ENCODE data around the gene BRD4.

BRD4 gene

DNA sequence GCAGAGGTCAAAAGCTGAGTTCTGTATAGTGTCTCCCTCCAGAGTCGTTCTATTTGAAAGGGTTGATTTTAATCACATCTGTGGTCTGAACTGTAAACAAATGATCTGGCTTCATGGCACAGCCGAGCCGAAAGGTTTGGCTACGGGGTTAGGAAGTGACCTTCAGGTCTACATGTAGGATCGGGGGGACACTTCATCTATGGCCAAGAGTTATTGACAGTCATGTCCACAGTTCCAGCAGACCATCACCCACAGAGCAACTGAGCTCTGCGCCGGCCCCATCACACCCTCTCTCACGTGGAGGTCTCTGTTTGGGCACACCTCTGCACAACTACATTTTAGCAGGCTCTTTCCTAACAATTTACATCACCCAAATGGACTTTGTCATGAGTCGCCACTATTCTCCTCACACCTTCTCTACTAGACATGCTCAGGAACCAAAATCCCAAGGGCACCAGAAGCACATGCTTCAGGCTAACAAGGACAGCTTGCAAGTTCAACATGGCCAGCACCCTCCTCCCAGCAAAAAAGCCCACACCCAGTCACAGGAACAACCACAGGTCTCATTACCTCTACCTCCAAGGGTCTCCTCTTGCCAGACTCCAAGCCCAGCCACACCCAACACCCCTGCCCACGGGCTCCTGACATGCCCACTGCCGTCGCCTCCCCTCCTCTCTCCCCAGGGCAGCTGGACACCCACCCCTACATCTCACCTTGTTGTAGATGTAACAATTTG is 64.0 kb downstream of the BRD4 start:
- in situ Hi-C loops (cut with MboI; ENCODE audit: low sequenced_read_pairs): no loop called here

DNA sequence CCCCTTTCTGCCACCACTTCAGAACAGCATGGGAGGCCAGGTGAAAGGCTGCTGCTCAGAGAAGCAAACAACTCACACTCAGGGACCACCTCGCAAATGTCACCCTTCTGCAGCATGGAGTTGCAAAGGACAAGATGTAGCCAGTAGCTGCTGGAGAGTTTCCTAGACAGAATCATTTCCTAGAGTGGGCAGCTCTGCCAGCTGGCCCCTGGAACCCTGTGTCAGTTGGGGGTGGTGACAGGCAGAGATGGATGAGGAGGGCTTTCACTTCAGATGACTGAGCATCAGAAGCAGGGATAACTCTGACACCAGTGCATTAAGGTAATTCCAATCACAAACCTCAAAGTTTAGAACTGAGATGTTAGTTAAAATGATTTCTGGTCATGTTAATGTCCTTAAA is 65.7 kb downstream of the BRD4 start:
- in situ Hi-C loops (cut with MboI; ENCODE audit: low sequenced_read_pairs): no loop called here

DNA sequence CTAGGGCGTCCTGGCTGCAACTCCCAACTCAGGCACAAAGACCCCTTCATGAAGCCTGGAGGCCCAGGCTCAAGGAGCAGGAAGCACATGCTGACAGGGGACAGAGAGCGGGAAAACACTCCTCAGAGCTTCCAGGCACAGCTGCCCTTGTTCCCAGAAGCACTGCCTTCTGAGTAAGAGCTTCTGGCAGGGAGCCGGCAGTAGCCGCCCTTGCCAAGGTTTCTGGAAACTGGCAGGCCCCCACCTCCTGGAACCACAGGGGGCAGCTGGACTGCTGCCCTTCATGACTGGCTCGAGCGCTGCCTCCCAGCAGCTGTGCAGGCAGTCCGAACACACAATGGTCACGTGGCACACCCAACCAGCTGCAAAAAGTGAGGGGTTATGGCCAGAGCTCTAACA is 66.5 kb downstream of the BRD4 start:
- in situ Hi-C loops (cut with MboI; ENCODE audit: low sequenced_read_pairs): no loop called here

DNA sequence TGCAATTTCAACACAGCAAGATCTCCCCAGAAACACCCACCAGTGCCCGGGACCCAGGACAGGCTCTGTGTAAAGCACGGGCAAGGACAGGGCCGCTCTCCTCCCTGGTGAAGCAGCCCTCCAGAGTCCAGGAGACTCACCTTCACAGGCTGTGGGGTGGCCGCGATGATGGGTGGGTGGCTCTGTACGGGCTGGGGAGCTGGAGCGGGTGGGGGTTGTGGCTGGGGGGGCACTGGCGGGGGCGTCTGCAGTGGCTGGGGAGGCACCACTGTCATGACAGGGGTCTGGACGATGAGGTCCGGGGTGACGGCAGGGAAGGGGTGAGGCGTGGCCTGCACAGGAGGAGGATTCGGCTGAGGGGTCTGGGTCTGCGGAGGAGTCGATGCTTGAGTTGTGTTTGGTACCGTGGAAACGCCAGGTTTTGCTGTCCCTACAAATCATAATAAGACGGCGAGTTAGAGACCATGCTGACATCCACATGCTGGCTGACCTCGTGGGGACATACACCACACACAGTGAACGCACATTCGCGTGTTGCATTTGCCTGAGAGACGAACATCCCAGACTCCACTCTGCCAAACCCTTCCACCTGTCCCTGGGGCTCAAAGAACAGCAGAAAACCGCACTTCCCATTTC is 67.0 kb downstream of the BRD4 start:
- in situ Hi-C loops (cut with MboI; ENCODE audit: low sequenced_read_pairs): no loop called here

DNA sequence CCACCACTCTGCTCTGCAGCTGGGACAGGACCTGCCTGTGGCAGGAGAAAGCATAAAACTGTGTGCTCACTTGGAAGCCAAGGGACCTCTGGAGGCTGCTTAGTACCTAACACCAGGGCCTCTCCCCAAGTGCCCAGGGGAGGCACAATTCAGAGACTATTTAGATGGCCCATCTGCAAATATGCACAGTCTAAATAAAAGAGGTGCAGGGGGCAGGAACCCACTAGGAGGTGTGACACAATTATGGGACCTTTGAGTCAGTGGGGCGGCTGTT is 67.5 kb downstream of the BRD4 start:
- in situ Hi-C loops (cut with MboI; ENCODE audit: low sequenced_read_pairs): no loop called here

DNA sequence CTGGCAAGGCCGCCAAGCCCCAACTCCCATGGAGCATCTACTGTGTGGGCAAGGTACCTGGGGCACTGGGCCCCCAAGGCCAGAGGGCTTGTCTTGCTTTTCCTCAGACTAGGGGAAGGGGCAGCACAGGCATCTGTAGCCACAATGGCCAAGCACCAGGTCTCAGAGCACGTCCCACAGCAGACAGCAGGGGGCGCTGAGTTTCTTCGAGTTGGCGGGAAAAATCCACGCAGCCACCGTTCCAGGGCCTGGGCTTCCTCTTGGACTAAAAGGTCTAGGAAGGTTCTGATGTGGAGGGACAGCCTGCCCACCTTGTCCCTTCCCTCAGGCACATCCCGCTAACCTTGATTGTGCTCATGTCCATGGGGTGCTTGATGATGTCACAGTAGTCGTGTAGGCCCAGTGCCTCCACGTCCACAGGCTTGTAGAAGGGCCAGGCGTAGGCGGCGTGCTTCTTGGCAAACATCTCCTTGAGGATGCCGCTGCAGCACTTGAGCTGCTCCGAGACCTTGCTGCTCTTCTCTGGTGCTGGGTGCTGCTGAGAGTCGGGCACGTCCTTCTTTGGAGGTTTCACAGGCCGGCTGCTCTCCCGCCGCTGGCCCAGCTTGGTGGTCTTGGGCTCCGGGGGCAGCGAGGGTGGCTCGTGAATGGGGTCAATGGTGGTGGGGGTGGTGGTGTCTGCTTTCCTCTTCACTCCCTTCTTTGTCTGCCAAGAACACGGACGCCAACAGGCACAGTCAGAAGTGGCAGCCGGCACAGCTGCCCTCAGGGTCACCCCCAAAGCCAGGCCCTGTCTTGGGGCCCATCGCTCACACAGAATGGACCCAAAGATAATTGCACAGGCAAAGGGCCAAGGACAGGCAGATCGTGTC is 68.0 kb downstream of the BRD4 start:
- in situ Hi-C loops (cut with MboI; ENCODE audit: low sequenced_read_pairs): no loop called here

DNA sequence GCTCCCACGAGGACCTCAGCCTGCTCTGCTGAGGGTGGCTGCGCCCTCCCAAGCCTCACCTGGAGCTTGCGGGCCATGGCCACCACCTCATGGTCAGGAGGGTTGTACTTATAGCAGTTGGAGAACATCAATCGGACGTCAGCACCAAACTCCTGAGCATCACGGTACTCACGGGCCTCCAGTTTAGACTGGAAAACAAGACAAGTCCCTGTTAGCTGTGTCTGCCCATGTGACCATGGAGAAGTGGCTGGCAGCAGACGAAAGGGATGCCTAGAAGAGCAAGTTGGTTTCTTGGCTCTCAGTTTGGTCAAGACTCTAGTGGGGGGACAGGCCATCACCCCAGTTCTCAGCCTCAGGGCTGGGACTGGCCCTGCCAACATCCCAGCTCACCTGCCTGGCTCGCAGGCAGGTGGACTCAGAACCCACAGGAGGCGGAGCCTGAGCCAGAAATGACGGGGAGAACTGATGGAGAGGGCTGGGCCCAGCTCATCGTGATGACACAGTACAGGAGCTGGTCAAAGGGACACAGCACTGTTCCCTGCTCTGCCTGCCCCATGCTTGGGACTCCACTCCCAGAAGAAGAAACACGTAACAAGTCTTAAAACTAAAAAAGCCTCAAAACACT is 68.9 kb downstream of the BRD4 start:
- in situ Hi-C loops (cut with MboI; ENCODE audit: low sequenced_read_pairs): no loop called here

DNA sequence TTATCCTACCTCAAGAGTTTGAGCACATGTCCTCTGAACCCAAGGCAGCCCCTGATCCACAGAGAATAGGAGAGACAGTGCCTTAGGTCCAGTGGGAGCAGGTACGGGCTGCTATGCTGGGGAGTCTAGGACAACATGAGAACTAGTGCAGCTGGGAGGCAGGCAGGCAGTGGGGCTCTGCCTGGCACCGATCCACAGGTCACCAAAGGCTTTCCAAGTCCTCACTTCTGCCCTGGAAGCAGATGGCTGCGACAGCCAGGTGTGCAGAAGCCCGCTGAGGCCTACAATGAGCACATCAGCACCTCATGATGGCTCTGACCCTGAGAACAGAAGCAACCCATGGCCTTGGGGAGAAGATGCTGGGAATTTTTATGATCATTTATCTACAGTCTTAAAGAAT is 70.3 kb downstream of the BRD4 start:
- in situ Hi-C loops (cut with MboI; ENCODE audit: low sequenced_read_pairs): no loop called here

DNA sequence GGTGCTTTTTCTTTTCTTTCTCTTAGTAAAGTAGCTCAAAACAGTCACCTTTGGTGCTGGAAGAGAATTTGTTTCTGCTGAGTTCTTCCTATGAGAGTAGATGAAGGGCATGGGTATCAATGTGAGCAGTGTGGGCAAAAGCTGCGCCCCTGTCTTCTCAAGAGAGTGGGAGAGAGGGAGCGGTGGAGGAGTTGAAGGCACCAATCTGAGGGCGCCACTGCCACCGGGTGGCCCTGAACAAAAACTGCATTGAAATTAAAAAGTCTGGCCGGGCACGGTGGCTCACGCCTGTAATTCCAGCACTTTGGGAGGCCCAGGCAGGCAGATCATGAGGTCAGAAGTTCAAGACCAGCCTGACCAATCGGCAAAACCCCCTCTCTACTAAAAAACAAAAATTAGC is 71.4 kb downstream of the BRD4 start:
- in situ Hi-C loops (cut with MboI; ENCODE audit: low sequenced_read_pairs): no loop called here

DNA sequence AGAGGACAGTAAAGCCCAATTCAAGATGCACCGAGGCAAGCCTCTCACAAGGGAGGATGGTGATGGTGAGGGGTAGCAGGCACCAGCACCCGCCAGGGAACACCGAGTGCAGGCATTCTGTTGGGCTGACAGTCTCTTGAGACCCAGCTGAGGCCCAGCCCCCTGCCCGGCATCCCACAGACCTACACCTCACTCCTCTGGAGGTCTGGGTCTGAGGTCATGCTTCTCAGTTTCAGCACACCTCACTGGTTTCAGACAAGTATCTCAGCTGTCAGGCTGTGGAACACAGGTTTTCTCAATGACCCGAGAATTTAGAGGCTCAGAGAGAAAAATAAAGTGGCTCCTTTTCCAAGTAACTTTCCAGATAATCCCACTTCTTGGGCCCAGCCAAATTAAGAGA is 72.4 kb downstream of the BRD4 start:
- in situ Hi-C loops (cut with MboI; ENCODE audit: low sequenced_read_pairs): loop anchor here (10.0 kb wide), 2 partner anchors 85 to 295 kb away; no protein-coding TSS in a partner anchor

DNA sequence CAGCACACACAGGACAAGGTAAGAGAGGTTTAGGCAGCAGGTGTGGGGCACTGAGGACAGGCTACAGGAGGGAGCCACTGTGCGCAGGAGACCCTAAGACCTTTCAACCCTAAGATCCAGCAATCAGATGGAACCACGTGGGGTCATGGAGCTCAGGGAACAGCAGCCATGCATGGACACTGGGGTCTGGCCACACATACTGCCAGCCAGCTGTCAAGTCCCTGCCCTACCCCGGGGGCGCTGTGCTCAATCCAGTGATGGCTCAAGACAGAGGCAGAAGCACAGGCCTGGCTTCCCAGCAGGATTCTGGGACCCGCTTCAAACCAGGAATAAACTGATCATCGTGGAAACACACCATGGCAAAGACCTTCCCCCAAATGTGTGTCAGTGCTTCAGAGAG is 74.6 kb downstream of the BRD4 start:
- in situ Hi-C loops (cut with MboI; ENCODE audit: low sequenced_read_pairs): loop anchor here (10.0 kb wide), 2 partner anchors 83 to 297 kb away; no protein-coding TSS in a partner anchor

DNA sequence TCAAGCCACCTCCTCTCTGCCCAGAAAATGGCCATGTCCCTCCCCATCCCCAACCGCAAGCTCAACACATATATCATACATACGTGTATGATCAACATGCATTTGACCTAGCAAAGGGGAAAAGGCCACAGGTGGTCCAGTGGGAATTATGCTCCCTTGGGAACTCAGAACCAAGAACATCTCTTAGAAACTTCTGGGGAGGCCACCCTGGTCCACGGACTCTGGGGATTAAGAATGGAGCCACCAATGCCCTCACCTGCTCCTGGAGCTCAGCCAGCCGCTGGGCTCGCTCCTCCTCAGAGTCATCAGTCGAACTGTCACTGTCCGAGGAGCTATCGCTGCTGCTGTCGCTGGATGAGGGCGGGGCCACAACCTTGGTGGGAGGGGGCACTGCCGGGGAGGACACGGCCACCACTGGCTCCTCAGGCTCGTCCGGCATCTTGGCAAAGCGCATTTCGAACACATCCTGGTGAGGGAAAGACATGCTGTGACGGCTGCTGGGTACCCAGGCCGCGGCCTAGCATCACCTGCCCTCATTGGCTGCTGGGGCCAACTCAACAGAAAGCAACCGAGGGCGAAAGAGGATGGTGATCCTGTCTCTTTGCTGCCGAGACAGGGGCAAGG is 75.5 kb downstream of the BRD4 start:
- in situ Hi-C loops (cut with MboI; ENCODE audit: low sequenced_read_pairs): loop anchor here (10.0 kb wide), 2 partner anchors 82 to 298 kb away; no protein-coding TSS in a partner anchor

DNA sequence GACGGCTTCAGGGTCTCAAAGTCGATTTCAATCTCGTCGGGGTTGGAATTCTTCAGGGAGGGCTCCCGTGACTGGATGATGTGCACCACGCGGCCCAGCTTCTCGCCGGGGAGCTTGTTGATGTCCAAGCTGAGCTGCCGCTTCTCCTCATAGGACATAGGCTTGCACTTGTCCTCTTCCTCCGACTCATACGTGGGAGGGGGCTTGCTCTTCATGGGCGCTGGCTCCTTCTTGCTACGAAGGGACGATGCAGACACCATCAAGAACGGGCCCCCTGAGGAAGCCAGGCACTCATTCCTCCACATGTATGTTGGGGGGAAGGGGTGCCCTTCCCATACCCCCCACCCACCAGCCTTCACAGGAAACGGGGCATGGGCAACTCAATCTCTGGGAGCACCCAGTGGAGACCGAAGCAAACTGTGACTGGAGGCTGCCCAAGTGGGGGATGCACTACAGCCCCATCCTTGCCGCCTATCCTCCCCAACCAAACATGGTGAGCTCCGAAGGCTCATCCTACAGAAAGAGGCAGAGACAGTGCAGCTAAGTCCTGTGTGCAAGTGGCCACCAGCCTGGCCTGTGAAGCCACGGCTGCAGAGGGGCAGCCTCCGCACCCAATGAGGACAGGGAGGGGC is 76.9 kb downstream of the BRD4 start:
- in situ Hi-C loops (cut with MboI; ENCODE audit: low sequenced_read_pairs): loop anchor here (10.0 kb wide), 2 partner anchors 81 to 299 kb away; no protein-coding TSS in a partner anchor

DNA sequence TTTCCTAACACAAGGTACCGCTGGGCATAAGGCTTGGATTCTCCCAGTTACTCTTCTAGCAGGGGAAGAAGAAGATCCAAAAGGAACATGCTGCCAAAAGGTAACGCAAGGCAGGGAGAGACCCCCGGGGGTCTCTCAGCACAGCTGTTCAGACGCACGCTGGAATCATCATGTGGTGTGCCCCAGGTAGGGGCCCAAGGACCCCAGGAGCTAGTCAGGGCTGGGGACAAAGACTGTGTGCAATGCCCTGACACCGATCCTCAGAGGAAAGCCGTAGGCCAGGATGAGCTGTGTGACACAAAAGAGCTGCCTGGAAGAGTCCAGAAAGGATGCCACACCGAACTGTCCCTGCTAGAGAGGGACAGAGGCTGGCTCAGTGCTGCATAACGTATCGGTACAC is 77.8 kb downstream of the BRD4 start:
- in situ Hi-C loops (cut with MboI; ENCODE audit: low sequenced_read_pairs): loop anchor here (10.0 kb wide), 2 partner anchors 80 to 300 kb away; no protein-coding TSS in a partner anchor

DNA sequence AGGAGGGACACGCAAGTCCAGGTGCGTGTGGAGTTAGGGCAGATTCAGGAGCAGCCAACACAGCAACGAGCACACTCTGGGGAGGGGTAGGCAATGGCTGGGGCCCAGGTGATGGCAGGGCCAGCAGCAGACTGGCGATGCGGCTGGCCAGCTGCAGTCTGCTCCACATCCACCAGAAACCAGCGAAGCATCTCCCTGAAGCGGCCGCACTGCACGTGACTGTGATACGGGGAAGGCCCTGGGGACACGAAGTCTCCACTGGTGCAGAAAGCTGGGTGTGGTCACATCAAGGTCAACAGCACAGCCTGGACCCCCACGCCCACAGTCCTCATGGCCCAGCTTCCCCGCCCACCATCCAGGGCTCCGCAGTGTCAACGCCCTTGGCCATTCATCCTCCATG is 78.8 kb downstream of the BRD4 start:
- in situ Hi-C loops (cut with MboI; ENCODE audit: low sequenced_read_pairs): loop anchor here (10.0 kb wide), 2 partner anchors 79 to 301 kb away; no protein-coding TSS in a partner anchor

DNA sequence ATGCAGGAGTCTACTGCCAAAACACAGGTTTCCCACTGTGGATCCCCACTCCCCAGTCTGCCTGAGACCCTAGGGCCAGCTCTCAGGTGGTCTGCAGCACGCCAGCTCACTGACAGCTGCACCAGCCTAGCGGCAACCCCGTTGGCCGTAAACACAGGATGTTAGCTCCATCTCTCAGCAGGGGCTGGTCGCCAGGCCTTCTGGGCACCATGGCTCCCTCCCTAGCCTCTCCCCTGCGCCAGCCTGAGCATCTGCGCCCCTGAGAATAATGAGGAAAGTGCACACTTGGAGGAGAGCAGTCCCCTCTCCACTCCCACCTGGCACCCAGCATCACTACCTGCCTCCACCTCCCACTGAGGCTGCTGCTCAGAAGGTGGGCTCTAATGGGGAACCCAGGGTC is 79.3 kb downstream of the BRD4 start:
- in situ Hi-C loops (cut with MboI; ENCODE audit: low sequenced_read_pairs): loop anchor here (10.0 kb wide), 2 partner anchors 78 to 302 kb away; no protein-coding TSS in a partner anchor

DNA sequence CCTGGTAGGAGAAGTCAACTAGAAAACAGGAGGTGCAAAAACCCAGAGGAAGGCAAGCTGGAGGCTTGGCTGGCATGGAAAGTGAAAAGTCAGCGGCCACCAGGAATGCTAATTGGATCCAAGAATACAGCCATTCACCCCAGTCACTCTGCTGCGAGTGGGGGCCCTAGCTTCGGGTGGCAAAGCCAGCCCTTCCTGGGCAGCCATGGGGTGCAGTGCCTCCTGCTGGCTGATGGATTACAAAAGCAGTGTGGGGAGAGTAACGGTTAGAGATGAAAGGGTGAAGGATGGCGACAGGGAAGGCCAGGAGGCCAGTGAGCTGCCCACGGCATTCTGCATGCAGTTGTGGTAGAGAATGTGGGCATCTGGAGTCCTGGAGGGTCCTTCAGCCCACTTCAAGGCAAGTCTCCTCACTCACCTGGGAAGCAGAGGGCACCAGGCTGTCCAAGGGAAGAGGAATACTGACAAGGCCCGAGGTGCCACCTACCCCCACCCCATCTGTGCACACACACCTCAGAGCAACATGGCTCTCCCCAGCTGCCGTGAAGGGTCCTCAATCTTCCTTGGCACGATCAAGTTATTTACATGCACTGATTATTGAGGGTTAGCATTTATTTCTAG is 79.8 kb downstream of the BRD4 start:
- in situ Hi-C loops (cut with MboI; ENCODE audit: low sequenced_read_pairs): loop anchor here (10.0 kb wide), 2 partner anchors 78 to 302 kb away; no protein-coding TSS in a partner anchor

DNA sequence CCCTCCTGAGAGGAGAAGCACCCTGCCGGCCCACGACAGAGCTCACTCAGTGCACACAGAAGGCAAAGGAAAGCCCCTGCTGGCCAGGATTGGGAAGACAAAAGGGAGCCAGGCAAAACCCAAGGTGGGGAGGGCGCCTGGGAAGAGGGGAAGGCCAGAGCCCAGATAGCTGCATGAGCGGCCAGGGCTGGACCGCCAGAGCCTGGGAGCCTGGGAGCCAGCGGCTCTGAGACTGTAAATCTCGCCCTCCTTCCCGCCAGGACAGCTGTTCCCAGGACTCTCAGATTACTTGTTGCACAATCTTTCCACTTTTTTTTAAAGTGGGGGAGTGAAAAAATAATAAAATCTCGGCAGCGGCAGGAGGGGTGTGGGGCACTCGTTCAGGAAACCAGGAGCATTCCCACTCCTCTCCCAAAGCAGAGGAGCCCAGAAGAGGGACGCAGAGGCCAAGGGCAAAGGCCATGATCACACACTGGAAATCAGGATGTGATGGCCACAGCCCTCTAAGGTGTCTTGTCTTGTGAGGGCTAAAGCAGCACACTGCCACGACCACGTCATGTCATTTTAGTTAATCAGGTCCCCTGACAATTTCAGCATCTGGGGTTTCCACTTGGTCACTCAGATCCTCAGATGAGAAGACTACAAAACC is 80.5 kb downstream of the BRD4 start:
- in situ Hi-C loops (cut with MboI; ENCODE audit: low sequenced_read_pairs): loop anchor here (10.0 kb wide), 2 partner anchors 77 to 303 kb away; no protein-coding TSS in a partner anchor
